Prostate gland (tissue), 2 donors: ENCODE results near the gene FMN2. TPM values are rescaled to one million over a fixed set of nuclear protein-coding genes. Genes with fewer than 3 reads are reported as not detected.

Source experiments
- DNase-seq: peaks from one replicate; pipeline ENCODE4 v3.0.0-alpha.2; 2019; ENCODE audit warnings: low spot score
- H3K27ac ChIP-seq, 2 donors: fragments of 200-600 bp; sonication (generic); 2 replicates each; pipeline ENCODE4 v1.5.1; 2017 to 2019
- H3K27me3 ChIP-seq: fragments of 200-600 bp; sonication (generic); replicated peaks from 2 replicates; pipeline ENCODE4 v1.5.1; 2019; ENCODE audit not compliant: insufficient read depth
- H3K36me3 ChIP-seq, 2 donors: fragments of 200-600 bp; sonication (generic); 1 replicate in 1 of 2; 2 replicates in 1 of 2; pipeline versions ENCODE4 v1.5.1 to v1.8.1; 2017 to 2019
- H3K4me1 ChIP-seq: fragments of 200-600 bp; sonication (generic); replicated peaks from 2 replicates; pipeline ENCODE4 v1.5.1; 2019
- H3K4me3 ChIP-seq, 2 donors: fragments of 200-600 bp; sonication (generic); 2 replicates each; pipeline ENCODE4 v1.5.1; 2017 to 2019
- H3K9me3 ChIP-seq: fragments of 200-600 bp; sonication (generic); 2 replicates; pipeline ENCODE4 v1.5.1; 2017
- POLR2A ChIP-seq: fragments of 450-650 bp; IDR thresholded peaks from one replicate; pipeline ENCODE4 v1.6.1; 2016; ENCODE audit warnings: antibody characterized with exemption, mild to moderate bottlenecking
- POLR2AphosphoS5 ChIP-seq: sonication (generic); formaldehyde crosslinking; IDR thresholded peaks from one replicate; pipeline ENCODE4 v1.6.1; 2017; ENCODE audit warnings: antibody characterized with exemption
- WGBS: methylation state at CpG from one replicate; pipeline ENCODE4 v1.1.5; 2018; 5-methylcytosine and 5-hydroxymethylcytosine counted together
- intact Hi-C: fragments of 100-400 bp; cut with DNase I; formaldehyde crosslinking; loops from one replicate; pipeline ENCODE4 v1.14.2; 2022
- total RNA-seq, 2 donors: library from RNA; depleted of rRNA; stranded (reverse); fragments of >200 nt; gene quantifications; one replicate each; pipeline ENCODE4 v1.1.0, GENCODE V29; 2016
- TF ChIP-seq, protein P1 (sequence below), 4 experiments: fragments of 200-600 bp in 2 of 4; fragments of 450-650 bp in 2 of 4; sonication (generic) in 2 of 4; IDR thresholded peaks; 1 replicate in 3 of 4; 2 replicates in 1 of 4; pipeline ENCODE4 v1.5.1; 2016 to 2019; ENCODE audit warnings: antibody characterized with exemption in 4 of 4, mild to moderate bottlenecking in 2 of 4, moderate library complexity in 2 of 4

FMN2 gene
- total RNA-seq, 2 donors from 2014 or later = 0.27 to 4.8 TPM

DNA sequence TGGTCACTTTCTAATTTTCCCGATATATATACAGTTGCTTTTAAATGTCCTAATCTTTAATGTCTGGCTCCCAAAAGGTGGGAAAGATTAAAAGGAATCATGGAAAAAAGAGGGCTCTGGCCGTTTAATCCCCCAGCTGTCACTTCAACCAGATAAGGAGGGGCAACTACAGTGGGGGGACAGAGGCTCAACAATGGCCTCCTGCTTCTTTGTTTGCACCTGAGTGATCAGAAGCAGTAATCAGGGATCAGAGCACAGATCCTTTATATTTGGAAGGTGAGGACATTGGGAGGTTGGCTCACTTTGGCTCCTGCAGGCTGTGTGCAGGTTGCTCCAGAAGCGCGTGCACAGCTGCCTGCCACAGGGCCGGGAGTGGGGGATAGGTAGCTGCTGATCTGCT, 212.8 kb downstream of the FMN2 start:
- no peaks in the 10 kb centered on the region for H3K27me3 ChIP-seq
- H3K27ac ChIP-seq = no peak overlapping the region
- H3K9me3 ChIP-seq = no peaks in the 10 kb centered on the region
- no peak for DNase-seq
- H3K4me3 ChIP-seq = no peak overlapping the region
- no peaks in the 10 kb centered on the region for H3K36me3 ChIP-seq
- 63% methylated on average over 5 of the region's 5 CpGs for WGBS
- H3K4me1 ChIP-seq = no peaks in the 10 kb centered on the region
- TF ChIP-seq POLR2A = no peak
- no peak for TF ChIP-seq POLR2AphosphoS5
- TF ChIP-seq, protein P1, sequence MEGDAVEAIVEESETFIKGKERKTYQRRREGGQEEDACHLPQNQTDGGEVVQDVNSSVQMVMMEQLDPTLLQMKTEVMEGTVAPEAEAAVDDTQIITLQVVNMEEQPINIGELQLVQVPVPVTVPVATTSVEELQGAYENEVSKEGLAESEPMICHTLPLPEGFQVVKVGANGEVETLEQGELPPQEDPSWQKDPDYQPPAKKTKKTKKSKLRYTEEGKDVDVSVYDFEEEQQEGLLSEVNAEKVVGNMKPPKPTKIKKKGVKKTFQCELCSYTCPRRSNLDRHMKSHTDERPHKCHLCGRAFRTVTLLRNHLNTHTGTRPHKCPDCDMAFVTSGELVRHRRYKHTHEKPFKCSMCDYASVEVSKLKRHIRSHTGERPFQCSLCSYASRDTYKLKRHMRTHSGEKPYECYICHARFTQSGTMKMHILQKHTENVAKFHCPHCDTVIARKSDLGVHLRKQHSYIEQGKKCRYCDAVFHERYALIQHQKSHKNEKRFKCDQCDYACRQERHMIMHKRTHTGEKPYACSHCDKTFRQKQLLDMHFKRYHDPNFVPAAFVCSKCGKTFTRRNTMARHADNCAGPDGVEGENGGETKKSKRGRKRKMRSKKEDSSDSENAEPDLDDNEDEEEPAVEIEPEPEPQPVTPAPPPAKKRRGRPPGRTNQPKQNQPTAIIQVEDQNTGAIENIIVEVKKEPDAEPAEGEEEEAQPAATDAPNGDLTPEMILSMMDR (IDR thresholded peaks at IDR 0.05) = no peak
- intact Hi-C loops = no loop called here

GRCh38 chr1:240306673-240307072, 215.0 kb downstream of the FMN2 start:
- 52% methylated on average over 2 of the region's 2 CpGs for WGBS
- TF ChIP-seq POLR2A (no peak), POLR2AphosphoS5 (no peak)
- TF ChIP-seq, protein P1 (IDR thresholded peaks at IDR 0.05) = no peak
- Histone ChIP-seq H3K4me1 (no peaks in the 10 kb centered on the region), H3K9me3 (no peaks in the 10 kb centered on the region), H3K4me3 (no peak overlapping the region), H3K36me3 (no peaks in the 10 kb centered on the region), H3K27me3 (no peaks in the 10 kb centered on the region), H3K27ac (no peak overlapping the region)
- no peak for DNase-seq
- intact Hi-C loops = no loop called here

DNA sequence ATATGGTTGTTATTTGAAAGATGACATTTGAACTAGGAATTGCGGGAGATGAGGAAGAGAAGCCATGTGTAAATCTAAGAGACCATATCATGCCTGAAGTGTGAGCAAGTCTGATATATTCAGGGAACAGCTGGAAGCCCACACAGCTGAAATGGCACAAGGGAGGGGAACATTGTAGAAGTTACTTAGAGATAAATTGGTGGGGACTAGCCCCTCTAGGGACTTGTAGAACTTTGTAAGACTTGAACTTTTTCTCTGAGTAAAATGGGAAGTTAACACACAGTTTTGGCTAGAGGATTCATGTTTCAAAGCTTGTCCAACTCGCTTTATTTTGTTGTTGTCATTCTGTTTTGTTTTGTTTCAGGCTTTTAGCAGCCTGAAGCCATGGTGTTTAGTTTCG, 216.4 kb downstream of the FMN2 start:
- DNase-seq = no peak
- intact Hi-C loops = no loop called here
- H3K27ac ChIP-seq = no peak overlapping the region
- no peaks in the 10 kb centered on the region for H3K36me3 ChIP-seq
- no peaks in the 10 kb centered on the region for H3K27me3 ChIP-seq
- WGBS = 61% methylated on average over 3 of the region's 3 CpGs
- H3K4me1 ChIP-seq = no peaks in the 10 kb centered on the region
- TF ChIP-seq POLR2AphosphoS5 (no peak), POLR2A (no peak)
- TF ChIP-seq, protein P1 (IDR thresholded peaks at IDR 0.05) = no peak
- H3K9me3 ChIP-seq = no peaks in the 10 kb centered on the region
- no peak overlapping the region for H3K4me3 ChIP-seq

GRCh38 chr1:240309769-240310168, 218.1 kb downstream of the FMN2 start:
- H3K27me3 ChIP-seq = no peaks in the 10 kb centered on the region
- intact Hi-C loops = no loop called here
- 67% methylated on average over 4 of the region's 4 CpGs for WGBS
- TF ChIP-seq, protein P1 (IDR thresholded peaks at IDR 0.05) = no peak
- TF ChIP-seq POLR2AphosphoS5 (no peak), POLR2A (no peak)
- H3K36me3 ChIP-seq = no peaks in the 10 kb centered on the region
- no peaks in the 10 kb centered on the region for H3K4me1 ChIP-seq
- no peak overlapping the region for H3K4me3 ChIP-seq
- H3K27ac ChIP-seq = no peak overlapping the region
- H3K9me3 ChIP-seq = no peaks in the 10 kb centered on the region
- DNase-seq = no peak

GRCh38 chr1:240310226-240310925, 218.7 kb downstream of the FMN2 start:
- Histone ChIP-seq H3K9me3 (no peaks in the 10 kb centered on the region), H3K27ac (no peak overlapping the region), H3K27me3 (no peaks in the 10 kb centered on the region), H3K36me3 (no peaks in the 10 kb centered on the region), H3K4me3 (no peak overlapping the region), H3K4me1 (no peaks in the 10 kb centered on the region)
- DNase-seq = no peak
- TF ChIP-seq, protein P1 (IDR thresholded peaks at IDR 0.05) = no peak
- no peak for TF ChIP-seq POLR2A
- no peak for TF ChIP-seq POLR2AphosphoS5
- 85% methylated on average over 1 of the region's 1 CpG for WGBS
- intact Hi-C loops = no loop called here
